HepG2 (cell line): Measurements from ENCODE around the gene TK1. TPM values are rescaled to one million over a fixed set of nuclear protein-coding genes. Genes with fewer than 3 reads are reported as not detected.
A peak's percentile ranks its signal among the peaks of the same experiment; 100 is the strongest.

Experiments used
- ARNTL ChIP-seq: sonication (generic); formaldehyde crosslinking; IDR thresholded peaks from 2 replicates; pipeline ENCODE4 v1.4.0; 2020; ENCODE audit warnings: mild to moderate bottlenecking, missing genetic modification reagents
- GPN1 ChIP-seq: sonication (generic); formaldehyde crosslinking; IDR thresholded peaks from 2 replicates; pipeline ENCODE4 v1.5.1; 2020; ENCODE audit warnings: missing genetic modification reagents, borderline replicate concordance
- HNRNPUL1 ChIP-seq: fragments of 200-400 bp; formaldehyde crosslinking; IDR thresholded peaks from 2 replicates; pipeline ENCODE4 v1.6.1; 2017; ENCODE audit warnings: low read depth, mild to moderate bottlenecking, low read length, moderate library complexity
- KLF6 ChIP-seq: IDR thresholded peaks from 2 replicates; pipeline ENCODE4 v1.8.0; 2016; ENCODE audit warnings: missing biosample characterization, missing genetic modification reagents
- NR2C2 ChIP-seq: sonication (generic); formaldehyde crosslinking; IDR thresholded peaks from 2 replicates; pipeline ENCODE4 v1.4.0; 2020; ENCODE audit warnings: missing genetic modification reagents, mild to moderate bottlenecking, moderate library complexity, borderline replicate concordance
- PAWR ChIP-seq: sonication (generic); formaldehyde crosslinking; IDR thresholded peaks from 2 replicates; pipeline ENCODE4 v1.4.0; 2020; ENCODE audit warnings: missing genetic modification reagents, mild to moderate bottlenecking, borderline replicate concordance
- STAG1 ChIP-seq: sonication (generic); formaldehyde crosslinking; IDR thresholded peaks from 2 replicates; pipeline ENCODE4 v1.4.0; 2020; ENCODE audit warnings: missing genetic modification reagents
- SYNCRIP ChIP-seq: fragments of 200-400 bp; formaldehyde crosslinking; IDR thresholded peaks from 2 replicates; pipeline ENCODE4 v1.6.1; 2018; ENCODE audit warnings: mild to moderate bottlenecking, low read depth, low read length; ENCODE audit not compliant: insufficient read depth
- TCF7L2 ChIP-seq: IDR thresholded peaks from 2 replicates; pipeline ENCODE4 v1.6.1; 2011; ENCODE audit warnings: mild to moderate bottlenecking, low read depth, low read length, moderate library complexity
- XBP1 ChIP-seq: sonication (generic); formaldehyde crosslinking; IDR thresholded peaks from 2 replicates; pipeline ENCODE4 v1.5.0; 2020; ENCODE audit warnings: missing genetic modification reagents
- ZNF207 ChIP-seq: fragments of 450-650 bp; IDR thresholded peaks from 2 replicates; pipeline ENCODE4 v1.6.1; 2016; ENCODE audit warnings: antibody characterized with exemption, borderline replicate concordance
- ZNF362 ChIP-seq: sonication (generic); formaldehyde crosslinking; IDR thresholded peaks from 2 replicates; pipeline ENCODE4 v1.4.0; 2020; ENCODE audit warnings: missing genetic modification reagents, mild to moderate bottlenecking, borderline replicate concordance
- ZNF564 ChIP-seq: sonication (generic); formaldehyde crosslinking; IDR thresholded peaks from 2 replicates; pipeline ENCODE4 v1.8.1; 2023; ENCODE audit warnings: mild to moderate bottlenecking, missing genetic modification reagents
- ZNF780A ChIP-seq: sonication (generic); formaldehyde crosslinking; IDR thresholded peaks from 2 replicates; pipeline ENCODE4 v1.8.0; 2022; ENCODE audit warnings: mild to moderate bottlenecking, missing genetic modification reagents, moderate library complexity
- ZNF782 ChIP-seq: sonication (generic); formaldehyde crosslinking; IDR thresholded peaks from 2 replicates; pipeline ENCODE4 v1.4.0; 2020; ENCODE audit warnings: missing genetic modification reagents, mild to moderate bottlenecking, borderline replicate concordance
- ZSCAN12 ChIP-seq: sonication (generic); formaldehyde crosslinking; IDR thresholded peaks from 2 replicates; pipeline ENCODE4 v1.9.0; 2021; ENCODE audit warnings: mild to moderate bottlenecking, missing genetic modification reagents
- ZUFSP ChIP-seq: sonication (generic); formaldehyde crosslinking; IDR thresholded peaks from 2 replicates; pipeline ENCODE4 v1.9.0; 2021; ENCODE audit warnings: missing genetic modification reagents, mild to moderate bottlenecking, borderline replicate concordance
- polyA plus RNA-seq, 8 experiments: library from polyadenylated mRNA; depleted of rRNA in 3 of 8; stranded (reverse) in 7 of 8; unstranded in 1 of 8; fragments of >200 nt; fragmentation: Illumina TruSeq in 4 of 8; extraction: Trizol in 4 of 8; gene quantifications; 2 replicates each; pipeline versions ENCODE4 v1.2.1 to v1.2.3, GENCODE V29; 2011 to 2016; ENCODE audit warnings: low read depth in 4 of 8, missing spikeins in 1 of 8, mixed read lengths in 1 of 8; ENCODE audit not compliant: insufficient read depth in 1 of 8
- total RNA-seq, 5 experiments: library from RNA; depleted of rRNA; stranded (reverse); fragments of >200 nt; fragmentation: Illumina TruSeq; extraction: Trizol; gene quantifications; 2 replicates each; pipeline ENCODE4 v1.2.3, GENCODE V29; 2016; ENCODE audit warnings: low read depth in 1 of 5
- TF ChIP-seq, protein P1 (sequence below): sonication (generic); formaldehyde crosslinking; IDR thresholded peaks from 2 replicates; pipeline ENCODE4 v1.5.0; 2020; ENCODE audit warnings: mild to moderate bottlenecking, missing genetic modification reagents
- TF ChIP-seq, protein P2 (sequence below): sonication (generic); formaldehyde crosslinking; IDR thresholded peaks from 2 replicates; pipeline ENCODE4 v1.4.0; 2020; ENCODE audit warnings: missing genetic modification reagents
- TF ChIP-seq, protein P3 (sequence below): sonication (generic); formaldehyde crosslinking; IDR thresholded peaks from 2 replicates; pipeline ENCODE4 v1.5.0; 2020; ENCODE audit warnings: mild to moderate bottlenecking, missing genetic modification reagents

TK1 gene
- total and polyA plus RNA-seq, 2 of the 13 experiments (the other 11 are each of a cell fraction or from before 2014, with no cell fraction given) = 45.0 to 96.0 TPM

DNA sequence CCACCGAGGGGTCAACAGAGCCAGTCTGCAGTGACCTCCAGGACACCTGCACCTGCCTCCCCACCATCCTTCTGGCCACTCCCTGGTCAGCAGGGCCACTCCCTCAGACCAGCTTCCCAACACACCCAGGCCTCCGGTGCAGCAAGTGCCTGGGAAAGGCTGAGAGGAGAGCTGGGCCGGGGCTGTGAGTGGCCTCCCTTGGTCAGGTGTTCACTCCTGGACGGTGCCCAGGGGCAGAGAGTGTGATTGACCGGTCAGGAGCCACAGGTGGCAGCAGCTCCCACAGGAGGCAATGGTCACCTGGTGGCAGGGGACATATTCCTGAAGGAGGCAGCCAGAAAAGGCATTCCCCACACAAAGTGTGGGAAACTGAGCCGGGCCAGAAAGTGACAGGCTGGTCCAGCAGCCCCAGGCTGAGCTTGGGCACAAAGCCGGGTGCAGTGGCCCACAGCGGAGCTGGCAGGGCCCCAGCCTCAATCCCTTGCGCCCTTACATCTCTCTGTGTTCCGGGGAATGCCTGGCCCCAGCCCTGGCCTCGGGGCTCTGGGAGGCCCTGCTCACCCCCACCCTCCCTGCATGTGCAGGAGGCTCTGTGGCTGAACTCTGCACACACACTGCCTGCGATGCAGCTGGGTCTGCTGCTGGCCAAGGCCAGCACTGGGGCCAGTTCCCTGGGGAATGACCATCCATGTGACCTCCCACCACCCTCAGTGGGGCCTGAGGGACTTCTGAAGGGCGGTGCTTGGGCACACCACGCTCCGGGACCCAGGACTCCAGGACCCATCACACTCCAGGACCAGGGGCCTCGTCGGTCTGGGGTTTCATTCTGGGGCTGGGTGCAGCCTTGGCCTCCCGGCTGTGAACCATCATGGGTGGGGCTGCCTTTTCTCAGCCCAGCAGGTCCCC lies 41.9 kb downstream of the TK1 start (continued):
- TF ChIP-seq NR2C2 (peak; percentile 46), SYNCRIP (no peak), ARNTL (peak; percentile 93), ZNF564 (CRISPR knock-in tag) (peak; percentile 77; the same call in 1 of the 2 replicates), ZNF207 (no peak), ZNF780A (no peak), ZUFSP (no peak), KLF6 (CRISPR knock-in tag) (no peak), ZSCAN12 (CRISPR knock-in tag) (peak; percentile 77; the same call in 1 of the 2 replicates), PAWR (CRISPR knock-in tag) (no peak), HNRNPUL1 (no peak), GPN1 (CRISPR knock-in tag) (no peak), TCF7L2 (no peak), STAG1 (CRISPR knock-in tag) (peak; percentile 18; the same call in 1 of the 2 replicates), ZNF362 (CRISPR knock-in tag) (no peak), XBP1 (CRISPR knock-in tag) (peak; percentile 71; the same call in 1 of the 2 replicates), ZNF782 (CRISPR knock-in tag) (no peak)
- TF ChIP-seq, protein P1, sequence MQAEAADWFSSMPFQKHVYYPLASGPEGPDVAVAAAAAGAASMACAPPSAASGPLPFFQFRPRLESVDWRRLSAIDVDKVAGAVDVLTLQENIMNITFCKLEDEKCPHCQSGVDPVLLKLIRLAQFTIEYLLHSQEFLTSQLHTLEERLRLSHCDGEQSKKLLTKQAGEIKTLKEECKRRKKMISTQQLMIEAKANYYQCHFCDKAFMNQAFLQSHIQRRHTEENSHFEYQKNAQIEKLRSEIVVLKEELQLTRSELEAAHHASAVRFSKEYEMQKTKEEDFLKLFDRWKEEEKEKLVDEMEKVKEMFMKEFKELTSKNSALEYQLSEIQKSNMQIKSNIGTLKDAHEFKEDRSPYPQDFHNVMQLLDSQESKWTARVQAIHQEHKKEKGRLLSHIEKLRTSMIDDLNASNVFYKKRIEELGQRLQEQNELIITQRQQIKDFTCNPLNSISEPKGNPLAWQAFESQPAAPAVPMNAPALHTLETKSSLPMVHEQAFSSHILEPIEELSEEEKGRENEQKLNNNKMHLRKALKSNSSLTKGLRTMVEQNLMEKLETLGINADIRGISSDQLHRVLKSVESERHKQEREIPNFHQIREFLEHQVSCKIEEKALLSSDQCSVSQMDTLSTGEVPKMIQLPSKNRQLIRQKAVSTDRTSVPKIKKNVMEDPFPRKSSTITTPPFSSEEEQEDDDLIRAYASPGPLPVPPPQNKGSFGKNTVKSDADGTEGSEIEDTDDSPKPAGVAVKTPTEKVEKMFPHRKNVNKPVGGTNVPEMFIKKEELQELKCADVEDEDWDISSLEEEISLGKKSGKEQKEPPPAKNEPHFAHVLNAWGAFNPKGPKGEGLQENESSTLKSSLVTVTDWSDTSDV (CRISPR knock-in tag) = 0 out of 2 replicates have a peak, but pooled peaks have one; percentile 11
- TF ChIP-seq, protein P2, sequence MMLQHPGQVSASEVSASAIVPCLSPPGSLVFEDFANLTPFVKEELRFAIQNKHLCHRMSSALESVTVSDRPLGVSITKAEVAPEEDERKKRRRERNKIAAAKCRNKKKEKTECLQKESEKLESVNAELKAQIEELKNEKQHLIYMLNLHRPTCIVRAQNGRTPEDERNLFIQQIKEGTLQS (CRISPR knock-in tag) = no peak
- TF ChIP-seq, protein P3, sequence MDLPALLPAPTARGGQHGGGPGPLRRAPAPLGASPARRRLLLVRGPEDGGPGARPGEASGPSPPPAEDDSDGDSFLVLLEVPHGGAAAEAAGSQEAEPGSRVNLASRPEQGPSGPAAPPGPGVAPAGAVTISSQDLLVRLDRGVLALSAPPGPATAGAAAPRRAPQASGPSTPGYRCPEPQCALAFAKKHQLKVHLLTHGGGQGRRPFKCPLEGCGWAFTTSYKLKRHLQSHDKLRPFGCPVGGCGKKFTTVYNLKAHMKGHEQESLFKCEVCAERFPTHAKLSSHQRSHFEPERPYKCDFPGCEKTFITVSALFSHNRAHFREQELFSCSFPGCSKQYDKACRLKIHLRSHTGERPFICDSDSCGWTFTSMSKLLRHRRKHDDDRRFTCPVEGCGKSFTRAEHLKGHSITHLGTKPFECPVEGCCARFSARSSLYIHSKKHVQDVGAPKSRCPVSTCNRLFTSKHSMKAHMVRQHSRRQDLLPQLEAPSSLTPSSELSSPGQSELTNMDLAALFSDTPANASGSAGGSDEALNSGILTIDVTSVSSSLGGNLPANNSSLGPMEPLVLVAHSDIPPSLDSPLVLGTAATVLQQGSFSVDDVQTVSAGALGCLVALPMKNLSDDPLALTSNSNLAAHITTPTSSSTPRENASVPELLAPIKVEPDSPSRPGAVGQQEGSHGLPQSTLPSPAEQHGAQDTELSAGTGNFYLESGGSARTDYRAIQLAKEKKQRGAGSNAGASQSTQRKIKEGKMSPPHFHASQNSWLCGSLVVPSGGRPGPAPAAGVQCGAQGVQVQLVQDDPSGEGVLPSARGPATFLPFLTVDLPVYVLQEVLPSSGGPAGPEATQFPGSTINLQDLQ = no peak
